H1 (cell line): ENCODE measurements around the gene PRKCZ. TPM values are rescaled to one million over a fixed set of nuclear protein-coding genes. Genes with fewer than 3 reads are reported as not detected.

Experiments used
- CTCF ChIA-PET: fragments of 300-600 bp; sonication (Branson Sonifier 250); formaldehyde crosslinking; loops from one replicate; lab custom pipeline; 2021; ENCODE audit not compliant: partially characterized antibody; lab: Charles Lee
- POLR2A ChIA-PET: fragments of 300-600 bp; sonication (Branson Sonifier 250); formaldehyde crosslinking; loops from one replicate; lab custom pipeline; 2021; ENCODE audit warnings: inconsistent platforms; ENCODE audit not compliant: partially characterized antibody; lab: Charles Lee
- DNase-seq, 2 experiments: peaks; one replicate each; pipeline versions ENCODE4 v3.0.0 to v3.0.0-alpha.2; 2010 to 2022; ENCODE audit warnings: low spot score in 2 of 2, low read depth in 1 of 2, mixed read lengths in 1 of 2
- FAIRE-seq: peaks from 2 replicates; lab custom pipeline; 2011; peaks lifted over from hg19 to GRCh38; lab: Jason Lieb, UNC
- H2AFZ ChIP-seq: 2 replicates; pipeline ENCODE4 v1.8.1; 2012; ENCODE audit warnings: low read length, inconsistent platforms
- H2AK5ac ChIP-seq: 2 replicates; pipeline ENCODE4 v1.6.1; 2013; ENCODE audit warnings: low read depth, low read length
- H2BK120ac ChIP-seq: replicated peaks from 2 replicates; pipeline ENCODE3; 2013; ENCODE audit warnings: low read depth, low read length, inconsistent platforms
- H2BK12ac ChIP-seq: 2 replicates; pipeline ENCODE4 v1.6.1; 2013; ENCODE audit warnings: low read depth, low read length
- H2BK15ac ChIP-seq: 2 replicates; pipeline ENCODE4 v1.6.1; 2013; ENCODE audit warnings: low read length
- H2BK20ac ChIP-seq: 2 replicates; pipeline ENCODE4 v1.6.1; 2013; ENCODE audit warnings: low read length
- H2BK5ac ChIP-seq: 2 replicates; pipeline ENCODE4 v1.6.1; 2013; ENCODE audit warnings: low read depth, low read length
- H3K14ac ChIP-seq: 2 replicates; pipeline ENCODE4 v1.6.1; 2013; ENCODE audit warnings: inconsistent platforms; ENCODE audit not compliant: insufficient read length
- H3K18ac ChIP-seq: 2 replicates; pipeline ENCODE4 v1.6.1; 2013; ENCODE audit warnings: low read length; ENCODE audit errors: extremely low read depth
- H3K23ac ChIP-seq: 2 replicates; pipeline ENCODE4 v1.6.1; 2013; ENCODE audit warnings: inconsistent platforms; ENCODE audit not compliant: insufficient read length
- H3K23me2 ChIP-seq: 2 replicates; pipeline ENCODE4 v1.6.1; 2013; ENCODE audit warnings: low read depth, low read length
- H3K27ac ChIP-seq: 2 replicates; pipeline ENCODE4 v1.6.1; 2011; ENCODE audit warnings: low read depth, low read length, inconsistent platforms
- H3K27me3 ChIP-seq, 4 experiments: replicated peaks in 1 of 4; 1 replicate in 1 of 4; 2 replicates in 3 of 4; pipeline versions ENCODE4 v1.6.1 to v1.8.1; 2011 to 2013; ENCODE audit warnings: low read length in 3 of 4, mild to moderate bottlenecking in 3 of 4, inconsistent platforms in 2 of 4, mixed read lengths in 2 of 4, moderate library complexity in 1 of 4; ENCODE audit not compliant: control insufficient read depth in 3 of 4, insufficient read depth in 3 of 4; ENCODE audit errors: extremely low read depth in 1 of 4
- H3K36me3 ChIP-seq, 4 experiments: 2 replicates each; pipeline versions ENCODE4 v1.6.1 to v1.8.1; 2011 to 2013; ENCODE audit warnings: mild to moderate bottlenecking in 4 of 4, low read length in 3 of 4, moderate library complexity in 2 of 4, control low read depth in 1 of 4, inconsistent platforms in 1 of 4; ENCODE audit not compliant: insufficient read depth in 4 of 4, control insufficient read depth in 2 of 4
- H3K4ac ChIP-seq: replicated peaks from 2 replicates; pipeline ENCODE3; 2013; ENCODE audit warnings: low read length, low read depth, mixed read lengths, inconsistent platforms; ENCODE audit not compliant: insufficient read length
- H3K4me1 ChIP-seq, 4 experiments: replicated peaks in 1 of 4; 1 replicate in 1 of 4; 2 replicates in 3 of 4; pipeline versions ENCODE4 v1.6.1 to v1.8.1; 2011 to 2013; ENCODE audit warnings: low read length in 3 of 4, inconsistent platforms in 2 of 4, mixed read lengths in 1 of 4; ENCODE audit not compliant: insufficient read depth in 4 of 4, control insufficient read depth in 3 of 4
- H3K4me2 ChIP-seq, 2 experiments: 2 replicates each; pipeline versions ENCODE4 v1.6.1 to v1.8.1; 2011 to 2013; ENCODE audit warnings: low read depth in 2 of 2, low read length in 2 of 2, control low read depth in 1 of 2, inconsistent platforms in 1 of 2, mild to moderate bottlenecking in 1 of 2; ENCODE audit not compliant: insufficient read depth in 1 of 2
- H3K4me3 ChIP-seq, 4 experiments: fragments of 200-600, 300-600 bp in 1 of 4; sonication (generic), shearing (Covaris generic), sonication (Bioruptor Twin) in 1 of 4; 2 replicates each; pipeline versions ENCODE4 v1.5.1 to v1.8.1; 2011 to 2016; ENCODE audit warnings: low read length in 4 of 4, low read depth in 3 of 4, control low read depth in 2 of 4, inconsistent platforms in 2 of 4, mild to moderate bottlenecking in 2 of 4, mixed read lengths in 1 of 4, moderate library complexity in 1 of 4; ENCODE audit not compliant: insufficient read depth in 2 of 4; ENCODE audit errors: extremely low read depth in 1 of 4
- H3K56ac ChIP-seq: replicated peaks from 2 replicates; pipeline ENCODE3; 2013; ENCODE audit warnings: low read depth, mild to moderate bottlenecking, mixed read lengths, low read length, inconsistent platforms; ENCODE audit not compliant: insufficient read length
- H3K79me1 ChIP-seq: 2 replicates; pipeline ENCODE4 v1.6.1; 2013; ENCODE audit warnings: low read depth, low read length, control low read depth
- H3K79me2 ChIP-seq, 2 experiments: 2 replicates each; pipeline versions ENCODE4 v1.6.1 to v1.8.1; 2012 to 2013; ENCODE audit warnings: low read length in 2 of 2, mild to moderate bottlenecking in 2 of 2, inconsistent platforms in 1 of 2; ENCODE audit not compliant: insufficient read depth in 2 of 2, control insufficient read depth in 1 of 2
- H3K9ac ChIP-seq, 4 experiments: replicated peaks in 1 of 4; 1 replicate in 1 of 4; 2 replicates in 3 of 4; pipeline versions ENCODE4 v1.6.1 to v1.8.1; 2011 to 2013; ENCODE audit warnings: low read depth in 3 of 4, low read length in 3 of 4, control low read depth in 2 of 4, mild to moderate bottlenecking in 2 of 4, moderate library complexity in 2 of 4, inconsistent platforms in 1 of 4; ENCODE audit errors: extremely low read depth in 1 of 4
- H3K9me3 ChIP-seq, 2 experiments: 2 replicates each; pipeline versions ENCODE4 v1.6.1 to v1.8.1; 2012 to 2013; ENCODE audit warnings: mild to moderate bottlenecking in 2 of 2, moderate library complexity in 2 of 2, control low read depth in 1 of 2, inconsistent platforms in 1 of 2, low read depth in 1 of 2, low read length in 1 of 2, mixed read lengths in 1 of 2; ENCODE audit not compliant: insufficient read depth in 2 of 2
- H4K20me1 ChIP-seq, 2 experiments: replicated peaks in 1 of 2; 2 replicates each; pipeline versions ENCODE3 to v1.8.1; 2011 to 2013; ENCODE audit warnings: inconsistent platforms in 2 of 2, low read length in 2 of 2, mild to moderate bottlenecking in 1 of 2; ENCODE audit not compliant: insufficient read depth in 2 of 2, control insufficient read depth in 1 of 2
- H4K5ac ChIP-seq: 2 replicates; pipeline ENCODE4 v1.6.1; 2013; ENCODE audit warnings: low read length, low read depth, mixed read lengths, inconsistent platforms; ENCODE audit not compliant: insufficient read length
- H4K8ac ChIP-seq: 2 replicates; pipeline ENCODE4 v1.8.0; 2013; ENCODE audit warnings: mild to moderate bottlenecking, moderate library complexity, low read length, inconsistent platforms; ENCODE audit not compliant: insufficient read depth; ENCODE audit errors: extremely low read depth
- H4K91ac ChIP-seq: replicated peaks from 2 replicates; pipeline ENCODE3; 2013; ENCODE audit warnings: low read length, mixed read lengths, inconsistent platforms; ENCODE audit not compliant: insufficient read length
- WGBS, 2 experiments: shearing (Covaris generic) in 1 of 2; methylation state at CpG; one replicate each; pipeline versions ENCODE4 v1.1.6 to v1.1.7; 2013 to 2015; ENCODE audit warnings: low lambda C conversion rate in 2 of 2, mixed read lengths in 2 of 2, inconsistent platforms in 1 of 2, low coverage in 1 of 2, missing lambda C conversion rate in 1 of 2; ENCODE audit not compliant: insufficient replicate concordance in 2 of 2, insufficient coverage in 1 of 2, insufficient read length in 1 of 2; ENCODE audit errors: extremely low coverage in 1 of 2, missing lambda C conversion rate in 1 of 2; 5-methylcytosine and 5-hydroxymethylcytosine counted together
- polyA plus RNA-seq, 7 experiments: library from polyadenylated mRNA; depleted of rRNA in 3 of 7; stranded (reverse) in 5 of 7; unstranded in 2 of 7; fragments of >200 nt in 5 of 7; fragments of 200-250 nt in 2 of 7; gene quantifications; 1 replicate in 5 of 7; 2 replicates in 1 of 7; 4 replicates in 1 of 7; pipeline versions ENCODE4 v1.2.1 to v1.2.3, GENCODE V29; 2011 to 2013; ENCODE audit warnings: missing spikeins in 2 of 7, mixed read lengths in 2 of 7
- total RNA-seq: library from RNA; stranded (reverse); fragmentation: NEBNext Ultra II Directional; extraction: Animal tissue kit (Norgen Biotek cat#: 25700); gene quantifications from 2 replicates; pipeline ENCODE4 v1.2.1, GENCODE V29; 2021

PRKCZ gene
- total and polyA plus RNA-seq, 2 of the 8 experiments (the other 6 are each of a cell fraction or from before 2014, with no cell fraction given) = 37.4 to 45.1 TPM

DNA sequence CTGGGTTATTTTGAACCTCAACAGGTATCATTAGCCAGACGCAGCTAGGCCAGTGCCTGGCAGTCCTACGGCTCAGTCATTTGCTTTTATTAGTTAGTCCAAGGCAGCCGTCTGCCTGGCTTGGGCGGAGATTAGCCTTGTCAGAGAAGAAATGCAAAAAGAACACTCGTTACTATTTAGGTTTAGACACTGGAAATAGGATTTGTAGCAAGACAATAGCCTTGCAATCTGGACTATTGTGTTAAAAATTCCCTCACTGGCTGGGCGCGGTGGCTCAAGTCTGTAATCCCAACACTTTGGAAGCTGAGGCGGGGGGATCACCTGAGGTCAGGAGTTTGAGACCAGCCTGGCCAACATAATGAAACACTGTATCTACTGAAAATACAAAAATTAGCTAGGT is 11.0 kb upstream of the PRKCZ start:
- Histone ChIP-seq H2BK120ac (no peak overlapping the region), H3K23ac (no peak overlapping the region), H4K20me1 (peaks cover 0 to 3% of the 10 kb centered on the region in 2 experiments), H2AFZ (no peak overlapping the region), H3K4ac (no peak overlapping the region), H3K56ac (no peak overlapping the region), H3K79me1 (no peaks in the 10 kb centered on the region), H3K4me3 (no peak overlapping the region), H3K27ac (no peak overlapping the region), H4K8ac (no peak overlapping the region), H2BK15ac (no peak overlapping the region), H3K4me2 (no peak overlapping the region), H2BK20ac (no peak overlapping the region), H3K23me2 (no peaks in the 10 kb centered on the region), H3K14ac (no peak overlapping the region), H3K79me2 (no peaks in the 10 kb centered on the region), H4K5ac (no peak overlapping the region), H3K27me3 (peaks cover 0 to 4% (median 0%) of the 10 kb centered on the region in 4 experiments; a peak in 2 of 7 replicates), H3K18ac (no peak overlapping the region), H3K9ac (no peak overlapping the region), H2BK12ac (no peak overlapping the region), H2AK5ac (no peak overlapping the region), H4K91ac (no peak overlapping the region), H3K9me3 (no peaks in the 10 kb centered on the region), H2BK5ac (no peak overlapping the region), H3K4me1 (no peaks in the 10 kb centered on the region; a peak in 1 of 7 replicates), H3K36me3 (no peaks in the 10 kb centered on the region)
- ChIA-PET CTCF (interaction anchor here (0.8 to 8.8 kb wide), 6 partner anchors 10 to 100 kb away, joined by 3 to 249 read pairs (median 12); no protein-coding TSS in a partner anchor), POLR2A (no interaction called here)
- 93% methylated on average over 8 of the region's 8 CpGs; no CpG with 5 or more reads in 1 of the 2 experiments for WGBS, 2 experiments
- DNase-seq = no peak
- FAIRE-seq = no peak
